ENCODE results near the gene RELB. TPM values are rescaled to one million over a fixed set of nuclear protein-coding genes. Genes with fewer than 3 reads are reported as not detected.

The RELB gene
- polyA plus RNA-seq, 1 donor, result 5.5 TPM

- DNase-seq, result no peak
These were observed 24.0 kb downstream of the RELB start for GRCh38 chr19:45025264-45025663.

- DNase-seq, result no peak
These were observed 26.1 kb downstream of the RELB start for GRCh38 chr19:45027371-45027770.

- no peak for DNase-seq
These were observed 29.6 kb downstream of the RELB start for GRCh38 chr19:45030825-45031224.

GRCh38 chr19:45032421-45032820, 31.2 kb downstream of the RELB start:
- no peak for DNase-seq

- no peak for DNase-seq
These were observed 34.5 kb downstream of the RELB start for GRCh38 chr19:45035755-45036154.

GRCh38 chr19:45037393-45038169, 36.3 kb downstream of the RELB start:
- no peak for DNase-seq

- peak; percentile 94 for DNase-seq
These were observed 37.9 kb downstream of the RELB start, which contains the start of gene CLASRP for GRCh38 chr19:45038931-45039893. Gene CLASRP (plus strand): TSS chr19:45039045. CDS start chr19:45040213, 1,168 bp downstream.

GRCh38 chr19:45040059-45040771, 39.0 kb downstream of the RELB start:
- DNase-seq, result no peak

GRCh38 chr19:45041125-45041524, 39.9 kb downstream of the RELB start:
- DNase-seq, result no peak

GRCh38 chr19:45045671-45046353, 44.5 kb downstream of the RELB start:
- no peak for DNase-seq

- DNase-seq, result no peak
These were observed 45.1 kb downstream of the RELB start for GRCh38 chr19:45046355-45046754.

- DNase-seq, result no peak
These were observed 46.0 kb downstream of the RELB start for GRCh38 chr19:45047188-45047797.

- DNase-seq, result no peak
These were observed 47.9 kb downstream of the RELB start for GRCh38 chr19:45049073-45049736.

- no peak for DNase-seq
These were observed 48.8 kb downstream of the RELB start for GRCh38 chr19:45050036-45050435.

- no peak for DNase-seq
These were observed 50.8 kb downstream of the RELB start for GRCh38 chr19:45051929-45052579.

- no peak for DNase-seq
These were observed 55.6 kb downstream of the RELB start for GRCh38 chr19:45056831-45057230.

GRCh38 chr19:45057444-45057843, 56.2 kb downstream of the RELB start:
- no peak for DNase-seq

GRCh38 chr19:45058622-45059159, 57.4 kb downstream of the RELB start:
- DNase-seq, result no peak

GRCh38 chr19:45059258-45059965, 58.1 kb downstream of the RELB start:
- peak; percentile 46 for DNase-seq

- no peak for DNase-seq
These were observed 60.7 kb downstream of the RELB start for GRCh38 chr19:45061965-45062364.

Data from hindlimb muscle (tissue), 1 donor.